K562 (cell line): ENCODE data around the gene ODAD2.

Experiments
- CAMTA2 ChIP-seq: fragments of 250-450 bp; sonication (Bioruptor Pico); conservative IDR thresholded peaks from 2 replicates; pipeline ENCODE4 v1.5.1; 2022
- CTCF ChIP-seq, 3 experiments: IDR thresholded peaks in 2 of 3; conservative IDR thresholded peaks in 1 of 3; 2 replicates each; pipeline ENCODE4 v1.5.1; 2011 to 2012; ENCODE audit warnings: low read length in 3 of 3, mild to moderate bottlenecking in 3 of 3, control low read depth in 2 of 3, improper control_type of control experiment in 1 of 3, inconsistent platforms in 1 of 3, low read depth in 1 of 3, mixed read lengths in 1 of 3, moderate library complexity in 1 of 3; ENCODE audit not compliant: insufficient read depth in 2 of 3
- DNMT1 ChIP-seq: fragments of 450-650 bp; IDR thresholded peaks from 2 replicates; pipeline ENCODE4 v1.6.1; 2016; ENCODE audit warnings: antibody characterized with exemption, mild to moderate bottlenecking
- EGR1 ChIP-seq: fragments of 450-650 bp; conservative IDR thresholded peaks from 2 replicates; pipeline ENCODE4 v1.6.1; 2017; ENCODE audit warnings: mild to moderate bottlenecking
- ESRRA ChIP-seq: fragments of 450-650 bp; IDR thresholded peaks from 2 replicates; pipeline ENCODE4 v1.6.1; 2014; ENCODE audit warnings: low read depth, mild to moderate bottlenecking, moderate library complexity, borderline replicate concordance
- NEUROD1 ChIP-seq: fragments of 150-350 bp; IDR thresholded peaks from 2 replicates; pipeline ENCODE4 v1.6.1; 2014; ENCODE audit warnings: borderline replicate concordance, low read length, low read depth; ENCODE audit not compliant: partially characterized antibody
- POLR2A ChIP-seq: fragments of 450-650 bp; conservative IDR thresholded peaks from 2 replicates; pipeline ENCODE4 v1.6.1; 2016
- ZNF239 ChIP-seq: fragments of 250-450 bp; sonication (Bioruptor Pico); IDR thresholded peaks from 2 replicates; pipeline ENCODE4 v1.4.0; 2020; ENCODE audit warnings: mild to moderate bottlenecking

GRCh38 chr10:27838361-27838760 is 160.5 kb downstream of the ODAD2 start:
- TF ChIP-seq POLR2A, result no peak
- TF ChIP-seq DNMT1, result no peak
- no peak for TF ChIP-seq ESRRA
- TF ChIP-seq EGR1, result no peak
- TF ChIP-seq CAMTA2 (CRISPR knock-in tag), result no peak
- no peak for TF ChIP-seq NEUROD1
- TF ChIP-seq CTCF (IDR thresholded peaks at IDR 0.05 in 2 of 3, conservative IDR thresholded peaks at IDR 0.05 in 1 of 3; ENCODE audit: insufficient read depth in 2 of 3, low read depth in 1 of 3, low read length in 3 of 3), result no peak
- no peak for TF ChIP-seq ZNF239 (CRISPR knock-in tag)
